H9 (cell line): ENCODE data around the gene UBE2L3. TPM values are rescaled to one million over a fixed set of nuclear protein-coding genes. Genes with fewer than 3 reads are reported as not detected.

ENCODE experiments used
- DNase-seq: peaks from one replicate; pipeline ENCODE4 v3.0.0-alpha.2; 2017
- H2AFZ ChIP-seq: one replicate; pipeline ENCODE4 v1.6.1; 2013; ENCODE audit warnings: mild to moderate bottlenecking, low read length, control low read depth, moderate library complexity
- H2AK5ac ChIP-seq: 2 replicates; pipeline ENCODE4 v1.6.1; 2013; ENCODE audit warnings: low read length, control low read depth, mixed read lengths; ENCODE audit not compliant: insufficient read length
- H2BK120ac ChIP-seq: one replicate; pipeline ENCODE4 v1.6.1; 2013; ENCODE audit warnings: low read depth, mild to moderate bottlenecking, low read length, control low read depth, inconsistent platforms; ENCODE audit not compliant: poor library complexity, severe bottlenecking
- H2BK12ac ChIP-seq: 2 replicates; pipeline ENCODE4 v1.6.1; 2013; ENCODE audit warnings: low read length, control low read depth, mixed read lengths, low read depth; ENCODE audit not compliant: insufficient read length
- H2BK15ac ChIP-seq: 2 replicates; pipeline ENCODE4 v1.6.1; 2013; ENCODE audit warnings: low read depth, low read length, control low read depth
- H2BK20ac ChIP-seq: one replicate; pipeline ENCODE4 v1.6.1; 2013; ENCODE audit warnings: low read depth, mild to moderate bottlenecking, low read length, control low read depth, inconsistent platforms; ENCODE audit not compliant: poor library complexity, severe bottlenecking
- H2BK5ac ChIP-seq: 2 replicates; pipeline ENCODE4 v1.6.1; 2013; ENCODE audit warnings: low read length, control low read depth, mixed read lengths; ENCODE audit not compliant: insufficient read length
- H3K14ac ChIP-seq: 2 replicates; pipeline ENCODE4 v1.6.1; 2013; ENCODE audit warnings: low read length, control low read depth; ENCODE audit not compliant: insufficient read depth
- H3K18ac ChIP-seq: 2 replicates; pipeline ENCODE4 v1.6.1; 2013; ENCODE audit warnings: low read depth, mild to moderate bottlenecking, mixed read lengths, low read length, control low read depth; ENCODE audit not compliant: insufficient read length
- H3K23ac ChIP-seq: 2 replicates; pipeline ENCODE4 v1.6.1; 2013; ENCODE audit warnings: low read length, control low read depth, mixed read lengths, low read depth; ENCODE audit not compliant: insufficient read length
- H3K23me2 ChIP-seq: 2 replicates; pipeline ENCODE4 v1.6.1; 2013; ENCODE audit warnings: low read depth, mild to moderate bottlenecking, mixed read lengths, low read length, control low read depth; ENCODE audit not compliant: insufficient read length, poor library complexity, severe bottlenecking
- H3K27ac ChIP-seq: 2 replicates; pipeline ENCODE4 v1.5.1; 2013; ENCODE audit warnings: low read length, control low read depth, mixed read lengths, low read depth; ENCODE audit not compliant: insufficient read length
- H3K27me3 ChIP-seq: 2 replicates; pipeline ENCODE4 v1.6.1; 2013; ENCODE audit warnings: low read length, control low read depth, inconsistent platforms; ENCODE audit not compliant: insufficient read depth
- H3K4ac ChIP-seq: 2 replicates; pipeline ENCODE4 v1.6.1; 2013; ENCODE audit warnings: low read depth, mild to moderate bottlenecking, control low read depth, inconsistent platforms, low read length, moderate library complexity
- H3K4me1 ChIP-seq: 2 replicates; pipeline ENCODE4 v1.6.1; 2013; ENCODE audit warnings: low read length, control low read depth, inconsistent platforms; ENCODE audit not compliant: insufficient read depth
- H3K4me2 ChIP-seq: 2 replicates; pipeline ENCODE4 v1.6.1; 2013; ENCODE audit warnings: low read length, control low read depth, mixed read lengths; ENCODE audit not compliant: insufficient read length, insufficient read depth
- H3K56ac ChIP-seq: 2 replicates; pipeline ENCODE4 v1.6.1; 2013; ENCODE audit warnings: low read depth, mild to moderate bottlenecking, mixed read lengths, low read length, control low read depth; ENCODE audit not compliant: insufficient read length
- H3K79me1 ChIP-seq: 2 replicates; pipeline ENCODE4 v1.6.1; 2013; ENCODE audit warnings: low read depth, mild to moderate bottlenecking, moderate library complexity, low read length, control low read depth, inconsistent platforms; ENCODE audit not compliant: insufficient read depth, poor library complexity, severe bottlenecking
- H3K79me2 ChIP-seq: 2 replicates; pipeline ENCODE4 v1.6.1; 2013; ENCODE audit warnings: low read length, control low read depth, inconsistent platforms; ENCODE audit not compliant: insufficient read depth
- H3K9ac ChIP-seq: 2 replicates; pipeline ENCODE4 v1.6.1; 2013; ENCODE audit warnings: low read length, control low read depth, mixed read lengths; ENCODE audit not compliant: insufficient read length; ENCODE audit errors: extremely low read depth
- H3K9me3 ChIP-seq: one replicate; pipeline ENCODE4 v1.6.1; 2013; ENCODE audit warnings: low read depth, low read length, inconsistent platforms; ENCODE audit not compliant: control insufficient read depth
- H3T11ph ChIP-seq: one replicate; pipeline ENCODE4 v1.6.1; 2013; ENCODE audit warnings: mild to moderate bottlenecking, low read length, control low read depth, inconsistent platforms
- H4K20me1 ChIP-seq: one replicate; pipeline ENCODE4 v1.6.1; 2013; ENCODE audit not compliant: control insufficient read depth, insufficient read length, insufficient read depth
- H4K5ac ChIP-seq: 2 replicates; pipeline ENCODE4 v1.6.1; 2013; ENCODE audit warnings: low read depth, mild to moderate bottlenecking, mixed read lengths, low read length, control low read depth; ENCODE audit not compliant: insufficient read length
- H4K8ac ChIP-seq: replicated peaks from 2 replicates; pipeline ENCODE4 v1.6.1; 2013; ENCODE audit warnings: low read length, control low read depth, mixed read lengths, low read depth; ENCODE audit not compliant: insufficient read length
- H4K91ac ChIP-seq: 2 replicates; pipeline ENCODE4 v1.6.1; 2013; ENCODE audit warnings: low read depth, mild to moderate bottlenecking, moderate library complexity, mixed read lengths, low read length, control low read depth; ENCODE audit not compliant: insufficient read length
- H3K27ac Mint-ChIP-seq, 3 experiments: 2 replicates in 2 of 3; 3 replicates in 1 of 3; pipeline ENCODE4 v1.8.0; 2020 to 2021; ENCODE audit warnings: mixed read lengths in 3 of 3, mild to moderate bottlenecking in 1 of 3, moderate library complexity in 1 of 3
- H3K27me3 Mint-ChIP-seq: 2 replicates; pipeline ENCODE4 v1.8.0; 2021; ENCODE audit warnings: low read depth, mild to moderate bottlenecking, moderate library complexity, mixed read lengths
- H3K36me3 Mint-ChIP-seq, 3 experiments: 2 replicates in 2 of 3; 3 replicates in 1 of 3; pipeline ENCODE4 v1.8.0; 2020 to 2021; ENCODE audit warnings: low read depth in 3 of 3, mixed read lengths in 3 of 3; ENCODE audit not compliant: insufficient read depth in 1 of 3
- H3K4me1 Mint-ChIP-seq, 2 experiments: 2 replicates each; pipeline ENCODE4 v1.8.0; 2020; ENCODE audit warnings: mixed read lengths in 2 of 2
- H3K4me3 Mint-ChIP-seq, 2 experiments: 2 replicates in 1 of 2; 3 replicates in 1 of 2; pipeline ENCODE4 v1.8.0; 2020 to 2021; ENCODE audit warnings: mild to moderate bottlenecking in 2 of 2, mixed read lengths in 2 of 2, moderate library complexity in 1 of 2
- H3K9me3 Mint-ChIP-seq, 2 experiments: 2 replicates in 1 of 2; 3 replicates in 1 of 2; pipeline ENCODE4 v1.8.0; 2020; ENCODE audit warnings: mild to moderate bottlenecking in 2 of 2, mixed read lengths in 2 of 2, moderate library complexity in 1 of 2
- CTCF ChIP-seq: fragments of 200-600 bp; sonication (generic); conservative IDR thresholded peaks from 3 replicates; pipeline ENCODE4 v1.8.0; 2021; ENCODE audit warnings: antibody characterized with exemption, mild to moderate bottlenecking
- WGBS: extraction: QIAGEN DNeasy Blood & Tissue Kit; methylation state at CpG from one replicate; pipeline ENCODE4 v1.1.7; 2013; ENCODE audit warnings: missing lambda C conversion rate, low lambda C conversion rate, mixed read lengths; ENCODE audit not compliant: insufficient read length; ENCODE audit errors: extremely low coverage; 5-methylcytosine and 5-hydroxymethylcytosine counted together
- total RNA-seq: library from RNA; stranded (reverse); gene quantifications from 2 replicates; pipeline ENCODE4 v1.2.1, GENCODE V29; 2021

Gene UBE2L3
- total RNA-seq, 1 experiment from 2014 or later: 79.7 TPM

GRCh38 chr22:21665047-21665851 is 97.7 kb downstream of the UBE2L3 start:
- H3K27me3 Mint-ChIP-seq: peaks cover 20% of the 10 kb centered on the region

More at GRCh38 chr22:21665047-21665851, 97.7 kb downstream of the UBE2L3 start:
- Histone ChIP-seq H4K91ac (no peak overlapping the region), H3K27ac (no peak overlapping the region), H3K4me2 (peak overlapping the region; percentile 54), H3K9me3 (no peaks in the 10 kb centered on the region), H2AK5ac (no peak overlapping the region), H3K56ac (no peak overlapping the region), H3K23me2 (no peaks in the 10 kb centered on the region), H3K14ac (no peak overlapping the region), H3K79me1 (peaks cover 3% of the 10 kb centered on the region), H3K23ac (no peak overlapping the region), H3K79me2 (no peaks in the 10 kb centered on the region), H3K4ac (no peak overlapping the region), H2BK20ac (no peak overlapping the region), H4K20me1 (no peaks in the 10 kb centered on the region), H2BK15ac (no peak overlapping the region), H4K8ac (no peak overlapping the region), H3T11ph (no peak overlapping the region), H2BK12ac (no peak overlapping the region), H3K18ac (no peak overlapping the region), H2BK5ac (no peak overlapping the region), H3K4me1 (no peaks in the 10 kb centered on the region), H2AFZ (no peak overlapping the region), H3K27me3 (no peaks in the 10 kb centered on the region), H2BK120ac (no peak overlapping the region), H4K5ac (no peak overlapping the region), H3K9ac (no peak overlapping the region)
- H3K4me1 Mint-ChIP-seq: peaks cover 5 to 17% of the 10 kb centered on the region in 2 experiments
- H3K27ac Mint-ChIP-seq: no peak overlapping the region
- H3K9me3 Mint-ChIP-seq: no peaks in the 10 kb centered on the region; a peak in 1 of 5 replicates
- no CpG with 5 or more reads among the region's 26 CpGs for WGBS
- no peak for TF ChIP-seq CTCF
- peak overlapping the region; percentile 89 to 95 for H3K4me3 Mint-ChIP-seq
- no peak for DNase-seq
- peaks cover 0 to 2% (median 2%) of the 10 kb centered on the region in 3 experiments; a peak in 2 of 7 replicates for H3K36me3 Mint-ChIP-seq
